ENCODE data around the gene SLC25A34.

The SLC25A34 gene

GRCh38 chr1:15733218-15733725, 2.8 kb upstream of the SLC25A34 start:
- no peak for DNase-seq

GRCh38 chr1:15733726-15734226, 2.3 kb upstream of the SLC25A34 start:
- no peak for DNase-seq

- DNase-seq, result no peak
Measured at GRCh38 chr1:15734296-15734695, 1.8 kb upstream of the SLC25A34 start.

- no peak for DNase-seq
Measured at GRCh38 chr1:15734901-15735300, 1.2 kb upstream of the SLC25A34 start.

- no peak for DNase-seq
Measured at GRCh38 chr1:15735304-15736037, 587 bp upstream of the SLC25A34 start.

- DNase-seq, result no peak
Measured at GRCh38 chr1:15736892-15737261, 819 bp downstream of the SLC25A34 start.

GRCh38 chr1:15737324-15738319, 1.6 kb downstream of the SLC25A34 start:
- DNase-seq, result no peak

GRCh38 chr1:15738416-15739113, 2.5 kb downstream of the SLC25A34 start:
- no peak for DNase-seq

GRCh38 chr1:15739259-15739658, 3.2 kb downstream of the SLC25A34 start:
- no peak for DNase-seq

GRCh38 chr1:15739745-15740144, 3.7 kb downstream of the SLC25A34 start:
- no peak for DNase-seq

GRCh38 chr1:15740924-15741850, 5.1 kb downstream of the SLC25A34 start:
- peak in 37 of 51 donors; percentile 5 to 70 (median 31) for DNase-seq

- DNase-seq, result no peak
Measured at GRCh38 chr1:15742339-15742801, 6.3 kb downstream of the SLC25A34 start, which contains the start of gene TMEM82. TMEM82 (plus strand) TSS chr1:15742499; CDS start chr1:15742560, 61 bp downstream.

GRCh38 chr1:15744122-15744679, 8.1 kb downstream of the SLC25A34 start:
- DNase-seq, result no peak

- DNase-seq, result no peak
Measured at GRCh38 chr1:15747378-15747777, 11.3 kb downstream of the SLC25A34 start.

GRCh38 chr1:15748264-15748663, 12.2 kb downstream of the SLC25A34 start:
- DNase-seq, result no peak

- DNase-seq, result no peak
Measured at GRCh38 chr1:15748690-15749398, 12.8 kb downstream of the SLC25A34 start.

- DNase-seq, result no peak
Measured at GRCh38 chr1:15749399-15750291, 13.6 kb downstream of the SLC25A34 start.

- DNase-seq, result no peak
Measured at GRCh38 chr1:15750924-15751323, 14.9 kb downstream of the SLC25A34 start.

Data from hypothalamus (tissue), 51 donors.